GM18526 (cell line): ENCODE results near the gene CAMSAP2.

Source experiments
- POLR2A ChIP-seq: IDR thresholded peaks from 3 replicates; pipeline ENCODE4 v1.6.1; 2011; ENCODE audit not compliant: insufficient read length; ENCODE audit errors: extremely low read depth

CAMSAP2 gene

GRCh38 chr1:200903793-200904192 lies 165.1 kb downstream of the CAMSAP2 start:
- no peak for TF ChIP-seq POLR2A

GRCh38 chr1:200904772-200905171 lies 166.1 kb downstream of the CAMSAP2 start:
- no peak for TF ChIP-seq POLR2A

- TF ChIP-seq POLR2A = no peak
Measured at GRCh38 chr1:200905411-200906052, 166.8 kb downstream of the CAMSAP2 start.

- no peak for TF ChIP-seq POLR2A
Measured at GRCh38 chr1:200906491-200906890, 167.8 kb downstream of the CAMSAP2 start.

GRCh38 chr1:200907611-200908097 lies 169.0 kb downstream of the CAMSAP2 start:
- TF ChIP-seq POLR2A = no peak

GRCh38 chr1:200908191-200908868 lies 169.6 kb downstream of the CAMSAP2 start:
- TF ChIP-seq POLR2A = no peak

GRCh38 chr1:200909071-200909470 lies 170.4 kb downstream of the CAMSAP2 start:
- TF ChIP-seq POLR2A = no peak

- no peak for TF ChIP-seq POLR2A
Measured at GRCh38 chr1:200909757-200910239, 171.1 kb downstream of the CAMSAP2 start.
